ENCODE data around the gene PLA2G4B.

The PLA2G4B gene

DNA sequence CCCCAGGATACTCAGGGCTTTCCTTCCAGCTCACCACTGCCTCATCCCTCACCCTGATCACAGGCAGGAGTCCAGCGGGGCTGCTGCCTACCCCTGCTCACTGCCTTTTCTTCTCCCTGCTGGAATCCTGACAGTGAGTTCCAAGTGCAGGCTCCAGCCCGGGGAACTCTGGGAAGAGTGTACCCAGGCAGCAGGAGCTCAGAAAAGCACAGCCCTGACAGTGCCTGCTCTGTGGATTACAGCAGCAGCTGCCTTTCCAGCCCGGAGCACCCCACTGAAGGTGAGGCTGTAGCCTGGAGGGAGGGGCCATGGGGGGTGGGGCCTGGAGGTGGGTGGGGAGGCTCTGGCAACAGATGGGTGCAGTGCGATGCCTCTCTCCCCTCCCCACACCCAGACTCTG lies 16.8 kb upstream of the PLA2G4B start:
- no peak for DNase-seq (ENCODE audit: low spot score)
- TF ChIP-seq, protein P1, sequence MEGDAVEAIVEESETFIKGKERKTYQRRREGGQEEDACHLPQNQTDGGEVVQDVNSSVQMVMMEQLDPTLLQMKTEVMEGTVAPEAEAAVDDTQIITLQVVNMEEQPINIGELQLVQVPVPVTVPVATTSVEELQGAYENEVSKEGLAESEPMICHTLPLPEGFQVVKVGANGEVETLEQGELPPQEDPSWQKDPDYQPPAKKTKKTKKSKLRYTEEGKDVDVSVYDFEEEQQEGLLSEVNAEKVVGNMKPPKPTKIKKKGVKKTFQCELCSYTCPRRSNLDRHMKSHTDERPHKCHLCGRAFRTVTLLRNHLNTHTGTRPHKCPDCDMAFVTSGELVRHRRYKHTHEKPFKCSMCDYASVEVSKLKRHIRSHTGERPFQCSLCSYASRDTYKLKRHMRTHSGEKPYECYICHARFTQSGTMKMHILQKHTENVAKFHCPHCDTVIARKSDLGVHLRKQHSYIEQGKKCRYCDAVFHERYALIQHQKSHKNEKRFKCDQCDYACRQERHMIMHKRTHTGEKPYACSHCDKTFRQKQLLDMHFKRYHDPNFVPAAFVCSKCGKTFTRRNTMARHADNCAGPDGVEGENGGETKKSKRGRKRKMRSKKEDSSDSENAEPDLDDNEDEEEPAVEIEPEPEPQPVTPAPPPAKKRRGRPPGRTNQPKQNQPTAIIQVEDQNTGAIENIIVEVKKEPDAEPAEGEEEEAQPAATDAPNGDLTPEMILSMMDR (IDR thresholded peaks at IDR 0.05; ENCODE audit: extremely low read depth, insufficient read depth, missing control alignments) = no peak
- in situ Hi-C loops (cut with MboI; ENCODE audit: low pct_unique_long_range_greater_than_20kb, low sequenced_read_pairs, unreplicated experiment) = no loop called here

DNA sequence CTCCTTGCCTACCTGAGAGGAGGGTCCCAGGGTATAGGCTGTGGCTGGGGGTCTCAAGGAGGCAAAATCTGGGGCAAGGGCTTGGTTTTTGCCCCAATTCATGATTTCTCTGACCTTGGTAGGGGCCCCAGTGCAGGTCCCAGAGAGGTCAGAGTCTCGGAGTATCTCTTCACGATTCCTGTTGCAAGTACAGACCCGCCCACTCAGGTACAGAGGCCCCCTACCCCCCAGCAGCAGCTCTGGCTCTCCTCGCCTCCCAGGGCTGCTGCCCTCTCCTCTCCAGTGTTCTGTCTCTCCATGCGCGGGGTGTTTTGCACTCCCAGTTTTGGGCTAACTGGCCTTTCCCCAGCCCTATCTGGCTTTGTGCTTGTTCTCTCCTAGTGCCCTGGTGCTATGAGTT lies 16.2 kb upstream of the PLA2G4B start:
- DNase-seq (ENCODE audit: low spot score) = no peak
- TF ChIP-seq, protein P1 (IDR thresholded peaks at IDR 0.05; ENCODE audit: extremely low read depth, insufficient read depth, missing control alignments) = no peak
- in situ Hi-C loops (cut with MboI; ENCODE audit: low pct_unique_long_range_greater_than_20kb, low sequenced_read_pairs, unreplicated experiment) = no loop called here

DNA sequence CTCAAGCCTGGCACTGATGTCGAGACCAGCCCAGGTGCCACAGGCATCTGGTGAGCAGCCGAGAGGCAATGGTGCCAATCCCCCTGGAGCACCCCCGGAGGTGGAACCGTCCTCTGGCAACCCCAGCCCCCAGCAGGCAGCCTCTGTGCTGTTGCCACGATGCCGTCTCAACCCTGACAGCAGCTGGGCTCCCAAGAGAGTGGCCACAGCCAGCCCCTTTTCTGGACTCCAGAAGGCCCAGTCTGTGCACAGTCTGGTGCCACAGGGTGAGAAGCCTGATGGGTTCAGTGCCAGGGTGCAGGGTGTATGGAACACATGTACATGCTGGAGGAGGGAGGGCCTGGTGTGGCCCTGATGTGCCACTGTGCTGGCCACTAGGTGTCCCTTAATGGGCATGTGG lies 15.7 kb upstream of the PLA2G4B start:
- TF ChIP-seq, protein P1 (IDR thresholded peaks at IDR 0.05; ENCODE audit: extremely low read depth, insufficient read depth, missing control alignments) = no peak
- in situ Hi-C loops (cut with MboI; ENCODE audit: low pct_unique_long_range_greater_than_20kb, low sequenced_read_pairs, unreplicated experiment) = no loop called here
- no peak for DNase-seq (ENCODE audit: low spot score)

DNA sequence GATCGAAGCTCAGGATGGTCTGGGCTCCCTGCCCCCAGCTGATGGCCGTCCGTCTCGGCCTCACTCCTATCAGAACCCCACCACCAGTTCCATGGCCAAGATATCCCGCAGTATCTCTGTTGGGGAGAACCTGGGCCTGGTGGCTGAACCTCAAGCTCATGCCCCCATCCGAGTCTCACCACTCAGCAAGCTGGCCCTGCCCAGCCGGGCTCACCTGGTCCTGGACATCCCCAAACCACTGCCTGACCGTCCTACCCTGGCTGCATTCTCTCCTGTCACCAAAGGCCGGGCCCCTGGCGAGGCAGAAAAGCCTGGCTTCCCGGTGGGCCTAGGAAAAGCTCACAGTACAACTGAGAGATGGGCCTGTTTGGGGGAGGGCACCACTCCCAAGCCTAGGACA lies 15.1 kb upstream of the PLA2G4B start:
- no peak for DNase-seq (ENCODE audit: low spot score)
- in situ Hi-C loops (cut with MboI; ENCODE audit: low pct_unique_long_range_greater_than_20kb, low sequenced_read_pairs, unreplicated experiment) = no loop called here
- TF ChIP-seq, protein P1 (IDR thresholded peaks at IDR 0.05; ENCODE audit: extremely low read depth, insufficient read depth, missing control alignments) = no peak

DNA sequence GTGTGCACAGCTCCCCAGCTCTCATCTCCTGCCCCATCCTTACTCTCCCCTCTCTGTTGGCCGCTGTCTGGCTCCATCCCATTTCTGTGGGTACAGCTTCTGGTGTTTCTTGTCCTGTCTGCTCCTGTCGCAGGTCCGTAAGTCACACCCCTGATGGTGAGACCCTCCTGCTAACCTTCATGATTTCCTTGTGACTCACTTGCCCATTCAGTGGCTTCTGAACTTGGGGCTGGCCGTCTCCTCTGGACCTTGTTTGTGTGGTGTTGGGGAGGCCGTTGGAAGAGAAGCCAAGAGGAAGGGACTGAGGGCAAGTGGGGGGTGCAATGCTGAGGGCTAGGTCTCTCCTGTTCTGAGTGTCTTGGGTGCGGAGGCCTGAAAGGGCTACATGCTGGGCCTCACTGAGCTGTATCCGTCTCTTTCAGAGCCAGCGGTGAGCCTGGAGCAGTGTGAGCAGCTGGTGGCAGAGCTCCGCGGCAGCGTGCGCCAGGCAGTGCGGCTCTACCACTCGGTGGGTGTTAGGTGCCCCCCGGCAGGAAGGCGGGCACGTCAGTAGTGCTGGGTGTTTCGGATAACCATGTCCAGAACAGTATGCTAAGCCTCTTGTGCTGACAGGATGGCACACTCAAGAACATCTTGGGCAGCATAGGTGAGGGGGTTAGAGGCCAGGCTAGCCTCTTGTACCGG lies 14.4 kb upstream of the PLA2G4B start:
- TF ChIP-seq, protein P1 (IDR thresholded peaks at IDR 0.05; ENCODE audit: extremely low read depth, insufficient read depth, missing control alignments) = no peak
- DNase-seq (ENCODE audit: low spot score) = no peak
- in situ Hi-C loops (cut with MboI; ENCODE audit: low pct_unique_long_range_greater_than_20kb, low sequenced_read_pairs, unreplicated experiment) = no loop called here

DNA sequence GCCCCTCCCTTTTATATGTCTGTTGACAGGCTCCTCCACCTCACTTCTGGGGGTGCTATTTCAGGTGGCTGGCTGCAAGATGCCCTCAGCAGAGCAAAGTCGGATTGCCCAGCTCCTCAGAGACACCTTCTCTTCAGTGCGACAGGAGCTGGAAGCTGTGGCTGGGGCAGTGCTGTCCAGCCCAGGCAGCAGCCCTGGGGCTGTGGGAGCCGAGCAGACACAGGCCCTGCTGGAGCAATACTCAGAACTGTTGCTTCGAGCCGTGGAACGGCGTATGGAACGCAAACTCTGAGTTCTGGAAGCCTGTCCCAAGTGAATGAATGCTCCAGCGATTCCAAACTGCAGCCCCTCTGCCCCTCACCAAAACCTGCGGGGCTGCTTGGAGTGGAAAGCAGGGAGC lies 13.5 kb upstream of the PLA2G4B start:
- DNase-seq (ENCODE audit: low spot score) = no peak
- in situ Hi-C loops (cut with MboI; ENCODE audit: low pct_unique_long_range_greater_than_20kb, low sequenced_read_pairs, unreplicated experiment) = no loop called here
- TF ChIP-seq, protein P1 (IDR thresholded peaks at IDR 0.05; ENCODE audit: extremely low read depth, insufficient read depth, missing control alignments) = no peak

Measured in GM13977 (cell line).